Measurements from ENCODE around the gene SLC45A2.
"Not testable (repeated sequence)": the region's sequence is repeated elsewhere in the genome, so short reads cannot be mapped to it uniquely, and the experiment has no call there.

SLC45A2 gene

DNA sequence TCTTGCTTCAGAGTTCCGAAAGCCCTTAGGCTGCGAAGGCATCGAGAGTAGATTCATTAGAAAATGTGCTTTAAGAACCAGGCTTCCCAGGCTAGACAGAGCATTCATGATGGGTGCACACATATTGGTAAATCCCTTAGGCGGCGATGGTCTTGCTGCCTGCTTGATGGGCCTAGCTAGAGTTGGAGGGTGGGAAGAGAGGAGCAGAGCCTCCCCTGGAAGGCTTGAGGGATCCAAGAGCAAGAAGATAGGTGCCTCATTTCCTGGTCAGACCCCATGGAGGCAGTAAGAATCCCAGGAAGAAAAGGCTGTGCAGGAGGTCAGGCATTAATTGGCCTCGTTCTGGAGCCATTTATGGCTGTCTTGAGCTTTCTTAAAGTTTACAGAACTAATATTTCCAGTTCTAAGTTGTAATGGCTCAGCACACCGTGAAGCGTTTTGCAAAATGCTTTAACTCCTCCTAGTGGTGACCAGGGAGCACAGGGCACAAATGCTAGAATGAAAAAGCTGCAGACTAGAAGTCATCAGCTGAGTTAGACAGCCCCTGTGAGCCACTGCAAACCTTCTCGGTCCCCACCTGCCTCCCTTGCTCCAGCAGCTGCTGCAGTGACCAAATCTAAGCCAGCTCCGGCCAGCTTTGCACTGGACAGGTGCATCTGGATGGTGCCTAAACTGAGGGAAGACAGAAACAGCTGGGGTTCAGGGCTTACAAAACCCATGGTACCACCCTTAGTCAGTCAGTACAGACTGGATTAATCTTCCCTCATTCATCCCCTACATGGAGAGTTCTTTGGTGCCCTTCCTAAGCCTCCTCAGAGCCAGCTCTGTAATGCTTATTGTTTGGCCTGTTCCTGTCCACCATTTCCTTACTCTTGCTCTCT lies 14.7 kb downstream of the SLC45A2 start:
- DNase-seq (ENCODE audit: low read depth in 2 of 3, low spot score in 1 of 3), result no peak

DNA sequence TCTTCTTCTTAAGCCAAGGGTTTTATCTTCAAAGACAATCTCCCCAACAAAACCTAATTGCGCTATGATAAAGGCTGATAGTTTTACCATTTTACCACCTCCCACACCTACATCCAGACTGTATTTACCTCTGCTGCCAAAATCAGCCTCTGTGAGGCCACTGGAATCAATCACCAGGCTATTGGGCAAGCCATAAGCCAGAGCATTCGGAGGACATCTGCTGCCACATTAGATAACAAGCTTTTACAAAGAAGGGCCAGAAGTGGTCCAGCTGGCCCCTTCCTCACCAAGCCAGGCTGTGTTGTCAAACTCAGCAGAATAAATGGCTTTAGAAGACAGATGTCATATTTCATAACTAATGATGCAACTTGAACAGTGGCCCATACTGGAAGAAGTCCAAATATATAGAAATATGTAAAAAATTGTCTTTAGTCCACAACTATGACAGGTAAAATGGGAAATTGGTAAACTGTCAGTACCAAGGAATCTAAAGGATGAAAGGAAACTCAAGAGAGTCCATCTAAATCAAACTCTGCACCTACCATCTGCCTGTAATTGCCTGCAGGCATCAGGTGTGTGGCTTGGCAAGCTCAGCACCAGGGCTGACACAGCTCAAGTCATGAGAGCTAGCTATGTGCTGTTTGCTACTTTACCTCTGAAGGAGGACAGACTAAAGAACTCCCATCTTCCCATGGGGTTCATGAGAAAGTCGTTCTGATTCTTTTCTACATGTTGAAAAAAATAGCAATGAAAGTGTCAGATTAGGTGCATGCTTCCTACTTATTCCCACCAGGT lies 16.1 kb downstream of the SLC45A2 start:
- DNase-seq (ENCODE audit: low read depth in 2 of 3, low spot score in 1 of 3), result no peak

DNA sequence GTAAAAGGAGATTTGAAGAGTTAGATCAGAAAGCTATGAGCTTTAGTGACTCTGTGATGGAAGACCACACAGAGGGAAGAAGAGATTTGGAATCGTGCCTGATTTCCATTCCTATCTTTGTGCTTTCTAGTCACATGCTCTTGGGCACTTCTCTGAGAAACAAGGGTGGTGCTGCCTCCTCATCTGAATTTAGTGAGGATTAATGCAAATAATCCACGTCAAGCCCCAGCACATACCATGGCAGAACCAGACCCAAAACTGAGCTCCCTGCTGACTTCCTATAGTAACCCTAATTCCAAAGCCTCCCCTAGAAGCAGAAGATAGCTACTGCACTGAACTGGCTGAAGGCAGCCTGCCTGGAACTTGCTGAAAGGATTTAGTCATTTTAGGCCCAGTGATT lies 17.7 kb downstream of the SLC45A2 start:
- no peak for DNase-seq (ENCODE audit: low read depth in 2 of 3, low spot score in 1 of 3)

DNA sequence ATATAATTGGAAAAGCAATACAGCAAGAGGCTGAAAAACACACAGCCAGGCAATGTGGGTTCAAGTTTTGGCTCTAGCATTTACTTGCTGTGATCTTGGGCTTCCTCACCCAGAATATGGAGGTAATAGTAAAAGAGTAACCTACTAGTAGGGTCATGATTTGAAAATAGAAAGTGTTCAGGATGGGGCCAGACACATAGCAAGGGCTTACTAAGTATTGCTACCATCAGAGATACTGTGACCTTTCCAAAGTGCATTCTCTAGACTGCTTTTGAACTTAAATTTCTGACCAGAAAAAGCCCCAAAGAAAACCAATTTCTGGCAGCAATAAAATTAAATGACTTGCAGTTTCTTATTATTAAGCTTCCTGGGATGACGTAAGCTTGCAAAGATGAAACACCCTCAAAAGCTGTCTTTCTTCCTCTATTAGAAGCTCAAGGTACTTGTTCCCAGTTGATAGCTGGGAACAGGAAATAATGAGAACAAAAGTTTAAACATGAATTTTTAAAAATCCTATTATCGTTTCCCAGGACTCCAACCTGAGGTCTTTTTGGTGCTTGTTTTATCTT lies 20.3 kb downstream of the SLC45A2 start:
- DNase-seq (ENCODE audit: low read depth in 2 of 3, low spot score in 1 of 3), result no peak

DNA sequence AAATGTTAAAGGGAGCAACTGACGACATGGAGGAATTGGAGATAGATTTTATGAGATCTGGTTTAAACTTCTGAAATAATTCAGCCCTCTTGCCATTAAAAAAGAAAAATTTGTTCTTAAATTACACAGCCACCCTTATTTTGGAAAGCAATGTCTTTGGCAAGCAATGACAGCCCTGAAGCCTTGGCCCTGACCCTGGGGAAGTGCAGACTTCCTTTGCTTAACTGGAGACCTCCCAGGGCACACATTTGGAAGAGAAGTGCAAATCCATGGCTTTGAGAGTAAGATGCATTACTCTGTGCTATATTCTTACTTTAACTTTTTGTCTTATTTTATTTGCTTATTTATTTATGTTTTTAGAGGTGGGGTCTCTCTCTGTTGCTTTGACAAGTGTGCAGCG lies 26.3 kb downstream of the SLC45A2 start:
- no peak for DNase-seq (ENCODE audit: low read depth in 2 of 3, low spot score in 1 of 3)

DNA sequence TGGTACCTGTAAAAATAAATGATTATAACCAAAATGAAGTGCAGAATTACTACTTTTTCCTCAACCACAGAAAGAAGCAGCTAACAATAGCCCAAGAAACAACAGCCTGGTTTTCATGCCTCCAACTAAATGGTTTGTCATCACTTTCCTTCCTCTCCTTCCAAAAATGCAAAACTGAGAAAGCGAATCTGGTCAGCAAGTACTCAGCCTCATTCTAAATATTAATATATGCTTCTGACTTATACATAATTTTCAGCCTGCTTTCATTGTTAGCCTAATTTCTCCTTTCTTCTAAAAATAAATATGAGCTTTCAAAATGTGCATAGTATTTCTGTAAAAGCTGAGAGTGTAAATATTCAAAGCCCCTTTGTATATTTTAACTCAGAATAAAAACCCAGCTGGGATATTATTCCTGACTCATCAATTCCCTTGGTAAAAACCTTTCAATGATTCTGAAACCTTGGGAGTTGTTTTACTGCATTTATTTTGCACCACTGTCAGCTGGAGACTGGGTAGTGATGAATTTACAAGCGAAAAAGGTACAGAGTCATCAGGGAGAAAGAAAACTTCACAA lies 26.8 kb downstream of the SLC45A2 start:
- DNase-seq (ENCODE audit: low read depth in 2 of 3, low spot score in 1 of 3), result no peak

DNA sequence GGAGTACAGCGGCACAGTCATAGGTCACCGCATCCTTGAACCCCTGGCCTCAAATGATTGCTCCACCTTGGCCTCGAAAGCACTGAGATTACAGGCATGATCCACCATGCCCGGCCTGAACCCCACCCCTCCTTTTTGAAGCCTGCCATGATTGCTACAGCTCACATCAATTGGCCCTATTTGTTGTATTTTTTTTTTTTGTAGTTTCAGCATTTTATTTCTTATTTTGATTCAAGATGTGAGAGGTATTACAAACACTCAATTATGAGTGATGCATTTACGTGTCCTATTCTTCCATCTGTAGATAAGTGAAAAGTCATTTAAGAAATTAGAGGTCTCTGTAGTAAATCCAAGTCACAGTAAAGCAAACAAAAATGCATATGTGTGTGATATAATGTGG lies 32.3 kb downstream of the SLC45A2 start:
- DNase-seq (ENCODE audit: low read depth in 2 of 3, low spot score in 1 of 3), result not testable (repeated sequence)

DNA sequence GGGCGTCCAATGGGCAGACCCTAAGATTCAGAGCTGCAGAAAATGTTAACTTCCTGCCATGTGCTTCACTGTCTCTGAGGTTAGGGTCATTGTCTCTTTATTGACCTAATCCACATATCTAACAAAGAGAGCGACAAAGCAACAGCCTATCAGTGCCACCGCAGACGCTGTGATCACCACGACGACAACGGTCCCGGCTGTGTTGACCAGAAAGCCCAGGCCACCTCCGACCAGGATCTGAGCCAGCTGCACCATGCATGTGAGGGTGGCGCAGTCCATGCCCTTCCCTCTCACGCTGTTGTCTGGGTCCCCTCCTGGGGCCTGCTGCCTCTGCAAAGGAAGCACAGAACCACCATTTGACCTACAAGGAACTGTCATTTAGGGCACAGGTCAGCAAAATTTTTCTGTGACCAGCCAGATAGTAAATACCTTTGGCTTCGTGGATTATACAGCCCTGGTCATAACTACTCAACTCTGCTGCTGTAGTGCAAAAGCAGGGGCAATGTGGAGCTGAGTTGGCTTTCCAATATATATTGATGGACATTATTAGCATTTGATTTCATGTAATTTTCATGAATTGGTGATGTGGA lies 39.9 kb downstream of the SLC45A2 start:
- no peak for DNase-seq (ENCODE audit: low read depth in 2 of 3, low spot score in 1 of 3)

DNA sequence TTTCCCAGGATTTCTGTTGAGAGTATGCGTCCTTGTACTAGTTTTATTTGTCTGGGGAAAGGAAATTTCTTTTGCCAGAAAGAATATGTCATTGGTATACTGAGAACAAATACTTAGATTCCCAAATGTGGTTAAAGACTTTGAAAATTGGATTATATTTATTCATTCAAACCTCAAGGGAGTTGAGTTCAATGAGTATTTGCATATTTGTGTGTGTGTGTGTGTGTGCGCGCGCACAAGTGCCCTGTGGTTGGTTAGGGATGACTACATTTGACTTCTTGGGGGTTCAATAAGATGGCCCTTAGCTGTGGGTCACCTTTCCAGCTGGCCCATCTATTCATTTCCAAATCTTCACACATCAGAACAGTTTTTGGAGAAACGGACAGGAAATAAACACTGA lies 43.4 kb downstream of the SLC45A2 start:
- DNase-seq (ENCODE audit: low read depth in 2 of 3, low spot score in 1 of 3), result no peak

DNA sequence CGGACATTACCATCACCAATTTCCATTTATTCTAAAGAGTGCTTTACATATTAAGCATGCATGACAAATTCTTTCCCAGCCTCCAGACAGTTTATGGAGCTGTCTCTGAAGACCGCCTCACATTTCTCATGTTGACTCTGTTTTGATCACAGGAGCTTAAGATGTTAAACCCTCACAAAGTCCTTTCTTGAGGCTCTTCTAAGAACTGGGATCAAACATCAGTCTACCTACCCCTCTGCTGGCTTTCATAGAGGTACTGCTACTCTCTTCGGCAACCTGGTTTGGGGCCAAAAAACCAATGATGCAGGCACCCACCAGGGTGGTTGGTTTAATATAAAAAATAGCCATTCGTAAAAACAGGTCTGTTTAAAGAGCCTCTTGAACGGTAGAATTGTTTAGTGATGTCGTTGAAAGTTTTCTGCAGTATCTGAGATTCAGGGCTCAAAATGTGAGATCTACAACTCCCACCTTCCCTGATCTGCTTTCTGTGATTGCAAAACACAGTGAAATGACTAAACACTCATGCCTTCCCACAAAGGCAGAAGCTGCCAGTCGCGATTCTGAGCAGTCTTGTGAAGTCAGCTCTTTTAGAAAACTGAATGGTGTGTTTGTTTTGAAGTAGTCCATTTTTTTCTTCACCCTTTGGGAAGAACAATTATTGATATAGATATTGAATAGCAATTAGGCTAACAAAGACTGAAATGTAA lies 44.8 kb downstream of the SLC45A2 start:
- DNase-seq (ENCODE audit: low read depth in 2 of 3, low spot score in 1 of 3), result no peak

DNA sequence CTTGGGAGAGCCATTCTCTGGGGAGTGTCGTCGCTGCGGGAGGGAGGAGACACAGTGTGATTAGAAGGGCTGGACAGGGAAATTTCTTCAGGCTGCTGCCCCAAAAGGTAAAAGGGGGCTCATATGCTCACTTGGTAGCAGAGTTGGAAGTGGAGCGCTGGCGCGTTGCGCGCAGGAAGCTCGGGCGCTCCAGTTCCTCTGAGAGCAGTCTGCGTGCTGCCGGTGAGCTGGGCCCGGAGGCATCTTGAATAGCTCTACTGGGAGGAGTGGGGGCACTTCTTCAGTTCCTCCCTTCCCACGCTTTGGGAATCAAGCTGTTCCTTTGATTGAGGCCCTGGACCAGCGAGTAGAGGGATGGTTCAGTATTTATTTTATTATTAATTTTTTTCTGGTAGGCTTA lies 45.6 kb downstream of the SLC45A2 start:
- no peak for DNase-seq (ENCODE audit: low read depth in 2 of 3, low spot score in 1 of 3)

DNA sequence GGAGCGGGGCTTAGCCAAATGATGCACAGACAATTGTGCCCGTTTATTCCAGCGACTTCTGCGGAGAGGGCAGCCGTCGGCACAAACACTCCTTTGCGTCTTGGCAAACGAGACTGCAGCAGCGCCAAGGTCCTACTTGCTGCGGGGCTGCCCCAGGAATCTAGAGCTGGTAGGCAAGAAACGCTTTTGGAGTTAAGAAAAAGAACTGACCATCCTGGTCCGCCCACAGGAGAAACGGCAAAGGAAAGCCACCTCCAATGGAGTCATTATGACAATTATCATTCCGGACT lies 46.0 kb downstream of the SLC45A2 start:
- no peak for DNase-seq (ENCODE audit: low read depth in 2 of 3, low spot score in 1 of 3)

DNA sequence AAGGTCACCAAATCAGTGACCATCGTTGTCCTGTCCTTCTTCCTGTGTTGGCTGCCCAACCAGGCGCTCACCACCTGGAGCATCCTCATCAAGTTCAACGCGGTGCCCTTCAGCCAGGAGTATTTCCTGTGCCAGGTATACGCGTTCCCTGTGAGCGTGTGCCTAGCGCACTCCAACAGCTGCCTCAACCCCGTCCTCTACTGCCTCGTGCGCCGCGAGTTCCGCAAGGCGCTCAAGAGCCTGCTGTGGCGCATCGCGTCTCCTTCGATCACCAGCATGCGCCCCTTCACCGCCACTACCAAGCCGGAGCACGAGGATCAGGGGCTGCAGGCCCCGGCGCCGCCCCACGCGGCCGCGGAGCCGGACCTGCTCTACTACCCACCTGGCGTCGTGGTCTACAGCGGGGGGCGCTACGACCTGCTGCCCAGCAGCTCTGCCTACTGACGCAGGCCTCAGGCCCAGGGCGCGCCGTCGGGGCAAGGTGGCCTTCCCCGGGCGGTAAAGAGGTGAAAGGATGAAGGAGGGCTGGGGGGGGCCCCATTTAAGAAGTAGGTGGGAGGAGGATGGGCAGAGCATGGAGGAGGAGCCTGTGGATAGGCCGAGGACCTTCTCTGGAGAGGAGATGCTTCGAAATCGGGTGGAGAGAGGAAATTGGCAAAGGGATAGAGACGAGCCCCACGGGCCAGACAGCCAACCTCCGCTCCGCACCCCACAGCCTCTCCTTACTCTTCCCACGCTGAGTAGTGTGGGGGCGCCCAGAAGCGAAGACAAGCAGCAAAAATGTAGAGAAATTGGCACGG lies 46.6 kb downstream of the SLC45A2 start:
- DNase-seq (ENCODE audit: low read depth in 2 of 3, low spot score in 1 of 3), result no peak

DNA sequence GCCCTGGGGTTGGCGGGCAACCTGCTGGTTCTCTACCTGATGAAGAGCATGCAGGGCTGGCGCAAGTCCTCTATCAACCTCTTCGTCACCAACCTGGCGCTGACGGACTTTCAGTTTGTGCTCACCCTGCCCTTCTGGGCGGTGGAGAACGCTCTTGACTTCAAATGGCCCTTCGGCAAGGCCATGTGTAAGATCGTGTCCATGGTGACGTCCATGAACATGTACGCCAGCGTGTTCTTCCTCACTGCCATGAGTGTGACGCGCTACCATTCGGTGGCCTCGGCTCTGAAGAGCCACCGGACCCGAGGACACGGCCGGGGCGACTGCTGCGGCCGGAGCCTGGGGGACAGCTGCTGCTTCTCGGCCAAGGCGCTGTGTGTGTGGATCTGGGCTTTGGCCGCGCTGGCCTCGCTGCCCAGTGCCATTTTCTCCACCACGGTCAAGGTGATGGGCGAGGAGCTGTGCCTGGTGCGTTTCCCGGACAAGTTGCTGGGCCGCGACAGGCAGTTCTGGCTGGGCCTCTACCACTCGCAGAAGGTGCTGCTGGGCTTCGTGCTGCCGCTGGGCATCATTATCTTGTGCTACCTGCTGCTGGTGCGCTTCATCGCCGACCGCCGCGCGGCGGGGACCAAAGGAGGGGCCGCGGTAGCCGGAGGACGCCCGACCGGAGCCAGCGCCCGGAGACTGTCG lies 47.3 kb downstream of the SLC45A2 start:
- DNase-seq (ENCODE audit: low read depth in 2 of 3, low spot score in 1 of 3), result no peak

DNA sequence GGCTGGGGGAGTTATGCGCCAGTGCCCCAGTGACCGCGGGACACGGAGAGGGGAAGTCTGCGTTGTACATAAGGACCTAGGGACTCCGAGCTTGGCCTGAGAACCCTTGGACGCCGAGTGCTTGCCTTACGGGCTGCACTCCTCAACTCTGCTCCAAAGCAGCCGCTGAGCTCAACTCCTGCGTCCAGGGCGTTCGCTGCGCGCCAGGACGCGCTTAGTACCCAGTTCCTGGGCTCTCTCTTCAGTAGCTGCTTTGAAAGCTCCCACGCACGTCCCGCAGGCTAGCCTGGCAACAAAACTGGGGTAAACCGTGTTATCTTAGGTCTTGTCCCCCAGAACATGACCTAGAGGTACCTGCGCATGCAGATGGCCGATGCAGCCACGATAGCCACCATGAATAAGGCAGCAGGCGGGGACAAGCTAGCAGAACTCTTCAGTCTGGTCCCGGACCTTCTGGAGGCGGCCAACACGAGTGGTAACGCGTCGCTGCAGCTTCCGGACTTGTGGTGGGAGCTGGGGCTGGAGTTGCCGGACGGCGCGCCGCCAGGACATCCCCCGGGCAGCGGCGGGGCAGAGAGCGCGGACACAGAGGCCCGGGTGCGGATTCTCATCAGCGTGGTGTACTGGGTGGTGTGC lies 48.0 kb downstream of the SLC45A2 start, which contains the start of gene RXFP3:
Gene RXFP3, plus strand, starts transcription at position 6 of the 636 bp plus-strand sequence. Its CDS starts 355 bp downstream, at position 361.
- DNase-seq (ENCODE audit: low read depth in 2 of 3, low spot score in 1 of 3), result no peak

DNA sequence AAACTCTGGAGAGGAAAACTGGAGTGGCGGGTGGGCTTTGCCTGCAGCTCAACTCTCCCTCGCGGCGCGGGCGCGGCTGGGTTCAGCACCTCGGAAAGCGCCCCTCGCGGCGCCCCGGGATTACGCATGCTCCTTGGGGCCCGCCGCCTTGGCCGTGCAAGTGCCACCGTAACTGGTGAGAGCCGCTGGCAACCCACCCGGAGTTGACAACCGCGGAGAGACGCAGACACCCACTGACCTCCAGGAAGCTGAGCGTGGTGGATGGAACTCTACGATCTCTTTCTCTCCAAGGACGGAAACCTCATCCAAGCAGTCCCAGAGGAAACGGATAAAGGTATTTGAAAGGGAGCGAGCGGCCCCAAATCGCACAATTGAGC lies 48.5 kb downstream of the SLC45A2 start:
- peak; percentile 15 to 26 (median 24) for DNase-seq (ENCODE audit: low read depth in 2 of 3, low spot score in 1 of 3)

DNA sequence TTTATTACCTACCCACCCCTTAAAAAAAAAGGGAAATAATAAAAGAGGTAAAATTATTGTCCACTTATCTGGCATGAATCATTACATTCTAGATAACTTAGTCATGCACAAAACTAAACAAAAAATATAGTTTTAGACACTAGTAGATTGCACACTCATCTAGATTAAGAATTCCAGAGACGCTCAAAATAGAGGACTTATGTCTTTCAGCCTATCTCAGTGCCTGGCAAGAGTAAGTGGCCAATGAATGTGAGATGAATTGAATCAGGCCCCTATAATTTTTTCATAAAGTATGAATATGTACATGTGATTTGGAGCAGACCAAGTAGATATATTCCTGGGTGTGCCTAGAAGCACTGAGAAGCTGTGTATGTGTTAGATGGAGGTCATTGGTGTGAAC lies 50.3 kb downstream of the SLC45A2 start:
- no peak for DNase-seq (ENCODE audit: low read depth in 2 of 3, low spot score in 1 of 3)

DNA sequence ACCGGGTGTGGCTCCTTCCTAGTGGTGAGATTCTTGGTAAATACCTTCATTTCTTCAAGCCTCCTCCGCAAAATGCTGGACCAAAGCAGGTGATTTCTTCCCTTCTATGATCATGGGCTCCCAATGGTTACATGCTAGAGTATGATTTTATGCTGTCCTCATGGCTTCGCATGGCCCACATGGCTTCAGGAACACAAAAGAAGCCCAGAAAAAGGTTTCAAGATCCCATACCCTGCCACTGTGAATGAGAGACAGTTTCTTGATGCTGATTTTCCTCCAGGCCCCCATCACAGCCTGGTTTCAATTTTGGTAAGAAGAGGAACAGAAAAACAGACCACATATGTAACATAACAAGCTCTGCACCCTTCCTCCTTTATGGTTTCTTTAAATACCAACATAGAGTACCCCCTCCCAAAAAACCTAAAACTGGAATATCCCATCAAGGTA lies 50.7 kb downstream of the SLC45A2 start:
- no peak for DNase-seq (ENCODE audit: low read depth in 2 of 3, low spot score in 1 of 3)

DNA sequence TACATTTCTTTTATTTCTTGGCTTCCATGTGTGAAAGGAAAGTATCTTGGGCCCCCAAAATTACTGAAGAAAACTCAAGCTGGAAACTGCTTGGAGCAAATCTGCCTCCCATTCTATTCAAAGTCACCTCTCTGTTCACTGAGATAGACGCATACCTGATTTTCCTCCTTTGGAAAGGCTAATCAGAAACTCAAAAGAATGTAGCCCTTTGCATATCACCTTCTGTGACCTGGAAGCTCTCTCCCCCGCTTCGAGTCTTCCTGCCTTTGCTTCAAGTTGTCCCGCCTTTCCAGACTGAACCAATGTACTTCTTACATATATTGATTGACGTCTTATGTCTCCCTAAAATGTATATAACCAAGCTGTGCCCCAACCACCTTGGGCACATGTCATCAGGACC lies 53.4 kb downstream of the SLC45A2 start:
- no peak for DNase-seq (ENCODE audit: low read depth in 2 of 3, low spot score in 1 of 3)

Data from stimulated activated CD4-positive, alpha-beta T cell treated with anti-CD3 and anti-CD28 coated beads, Interleukin-12 subunit alpha, Interleukin-12 subunit beta, amount 100 ng/mL, for 48 hours (primary cell).